AG09309 (cell line): Measurements from ENCODE around the gene ZCCHC17.

Source experiments
- DNase-seq: peaks from one replicate; pipeline ENCODE4 v3.0.0-alpha.2; 2010; ENCODE audit warnings: low read depth
- H3K4me3 ChIP-seq: 2 replicates; pipeline ENCODE4 v1.5.1; 2011; ENCODE audit warnings: mild to moderate bottlenecking, low read depth, low read length, moderate library complexity; ENCODE audit not compliant: control insufficient read depth
- TF ChIP-seq, protein P1 (sequence below): IDR thresholded peaks from 2 replicates; pipeline ENCODE4 v1.5.1; 2011; ENCODE audit warnings: mild to moderate bottlenecking, low read depth, low read length, inconsistent platforms; ENCODE audit not compliant: insufficient read depth, control insufficient read depth; ENCODE audit errors: missing control alignments

ZCCHC17 gene

DNA sequence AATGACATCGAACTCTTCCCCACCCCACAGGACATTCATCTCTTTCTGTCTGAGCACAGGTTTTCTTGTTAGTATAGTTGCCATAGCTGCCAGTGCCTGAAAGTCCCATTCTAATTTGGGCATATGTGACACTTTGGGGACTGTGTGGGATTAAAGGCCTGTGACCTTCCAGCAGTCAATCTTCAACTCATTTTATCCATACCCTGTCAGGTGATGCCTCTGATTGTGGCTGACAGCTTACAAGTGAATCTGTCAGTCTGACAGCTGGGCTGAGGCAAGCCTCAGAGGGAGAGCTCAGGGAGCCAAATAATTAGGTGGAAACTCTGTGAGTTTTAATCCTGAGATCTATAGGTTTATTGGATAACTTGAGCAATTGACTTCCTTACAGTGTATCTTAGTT, 29.6 kb downstream of the ZCCHC17 start:
- TF ChIP-seq, protein P1, sequence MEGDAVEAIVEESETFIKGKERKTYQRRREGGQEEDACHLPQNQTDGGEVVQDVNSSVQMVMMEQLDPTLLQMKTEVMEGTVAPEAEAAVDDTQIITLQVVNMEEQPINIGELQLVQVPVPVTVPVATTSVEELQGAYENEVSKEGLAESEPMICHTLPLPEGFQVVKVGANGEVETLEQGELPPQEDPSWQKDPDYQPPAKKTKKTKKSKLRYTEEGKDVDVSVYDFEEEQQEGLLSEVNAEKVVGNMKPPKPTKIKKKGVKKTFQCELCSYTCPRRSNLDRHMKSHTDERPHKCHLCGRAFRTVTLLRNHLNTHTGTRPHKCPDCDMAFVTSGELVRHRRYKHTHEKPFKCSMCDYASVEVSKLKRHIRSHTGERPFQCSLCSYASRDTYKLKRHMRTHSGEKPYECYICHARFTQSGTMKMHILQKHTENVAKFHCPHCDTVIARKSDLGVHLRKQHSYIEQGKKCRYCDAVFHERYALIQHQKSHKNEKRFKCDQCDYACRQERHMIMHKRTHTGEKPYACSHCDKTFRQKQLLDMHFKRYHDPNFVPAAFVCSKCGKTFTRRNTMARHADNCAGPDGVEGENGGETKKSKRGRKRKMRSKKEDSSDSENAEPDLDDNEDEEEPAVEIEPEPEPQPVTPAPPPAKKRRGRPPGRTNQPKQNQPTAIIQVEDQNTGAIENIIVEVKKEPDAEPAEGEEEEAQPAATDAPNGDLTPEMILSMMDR = no peak
- no peak for DNase-seq
- H3K4me3 ChIP-seq = no peak overlapping the region

DNA sequence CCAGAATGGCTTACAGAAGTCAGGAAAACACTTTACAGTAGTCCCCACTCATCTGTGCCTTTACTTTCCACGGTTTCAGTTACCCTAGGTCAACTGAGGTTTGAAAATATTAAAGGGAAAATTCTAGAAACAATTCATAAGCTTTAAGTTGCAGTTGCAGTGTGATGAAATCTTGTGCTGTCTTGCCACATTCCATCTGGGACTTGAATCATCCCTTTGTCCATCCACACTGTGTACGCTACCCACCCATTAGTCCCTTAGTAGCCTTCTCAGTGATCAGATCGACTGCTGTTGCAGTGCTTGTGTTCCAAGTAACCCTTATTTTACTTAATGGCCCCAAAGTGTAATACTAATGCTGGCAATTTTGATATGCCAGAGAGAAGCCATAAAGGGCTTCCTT, 30.5 kb downstream of the ZCCHC17 start:
- peak; percentile 71 for DNase-seq
- no peak overlapping the region for H3K4me3 ChIP-seq
- TF ChIP-seq, protein P1 = no peak

DNA sequence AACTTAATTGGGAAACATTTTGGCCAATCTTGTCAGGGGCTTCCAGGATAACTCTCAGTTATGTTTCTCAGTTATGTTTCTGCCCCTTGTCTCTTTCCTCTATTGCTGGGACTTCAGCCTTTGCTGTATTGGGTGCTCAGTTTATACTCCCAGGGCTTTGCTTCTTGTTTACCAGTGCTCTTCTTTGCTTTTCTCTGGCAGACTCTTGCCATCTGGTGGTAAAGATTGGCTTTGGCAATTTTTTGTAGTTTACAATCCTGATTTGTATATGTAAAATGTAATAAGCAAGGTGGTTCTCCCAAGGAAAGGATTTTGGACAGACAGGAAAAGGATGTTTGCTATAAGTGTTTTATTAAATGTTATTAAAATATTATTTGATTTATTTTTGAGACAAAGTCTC, 38.2 kb downstream of the ZCCHC17 start:
- TF ChIP-seq, protein P1 = peak; percentile 64
- peak; percentile 21 for DNase-seq
- H3K4me3 ChIP-seq = no peak overlapping the region

DNA sequence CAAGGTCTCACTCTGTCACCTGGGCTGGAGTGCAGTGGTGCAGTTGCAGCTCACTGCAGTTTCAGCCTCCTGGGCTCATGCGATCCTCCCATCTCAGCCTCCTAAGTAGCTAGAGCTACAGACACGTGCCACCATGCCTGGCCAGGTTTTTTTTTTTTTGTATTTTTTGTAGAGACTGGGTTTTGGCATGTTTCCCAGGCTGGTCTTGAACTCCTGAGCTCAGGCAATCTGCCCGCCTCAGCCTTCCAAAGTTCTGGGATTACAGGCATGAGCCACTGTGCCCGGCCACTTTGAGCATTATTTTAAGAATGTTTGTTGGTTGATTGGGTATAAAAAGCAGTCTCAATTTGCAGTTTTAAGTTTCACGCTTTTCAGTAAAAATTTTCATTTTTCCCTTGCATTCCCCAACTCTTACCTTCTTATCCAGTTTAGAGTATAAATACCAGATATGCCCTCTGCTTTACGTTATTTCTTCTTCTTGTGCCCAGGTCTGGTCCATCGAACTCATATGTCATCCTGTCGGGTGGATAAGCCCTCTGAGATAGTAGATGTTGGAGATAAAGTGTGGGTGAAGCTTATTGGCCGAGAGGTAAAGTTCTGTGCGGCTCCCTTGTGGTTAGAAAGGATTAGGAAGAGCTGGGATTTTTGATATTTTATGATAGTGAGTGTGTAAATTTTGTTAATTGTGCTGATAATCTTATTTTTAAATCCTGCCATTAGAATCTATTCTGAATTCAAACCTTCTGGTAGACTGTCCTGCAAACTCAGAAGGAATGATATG, 40.0 kb downstream of the ZCCHC17 start:
- no peak overlapping the region for H3K4me3 ChIP-seq
- TF ChIP-seq, protein P1 = no peak
- DNase-seq = no peak

DNA sequence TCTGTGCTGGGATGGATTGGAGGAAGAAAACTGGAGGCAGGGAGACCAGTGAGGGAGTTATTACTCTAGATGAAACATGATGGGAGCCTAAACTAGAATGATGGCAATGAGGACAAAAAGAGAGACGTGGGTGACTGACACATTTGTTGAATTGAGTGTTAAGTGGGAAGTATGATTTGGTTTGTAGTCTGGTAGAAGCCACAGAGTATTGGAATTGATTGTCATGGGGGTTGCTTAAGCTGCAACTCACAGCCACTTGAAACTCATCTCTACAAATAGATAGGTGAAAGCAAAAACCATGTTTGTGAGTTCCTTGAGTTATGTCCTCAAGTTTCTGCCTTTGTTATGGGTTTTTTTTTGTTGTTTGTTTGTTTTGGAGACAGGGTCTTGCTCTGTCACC, 47.7 kb downstream of the ZCCHC17 start:
- TF ChIP-seq, protein P1 = no peak
- no peak for DNase-seq
- no peak overlapping the region for H3K4me3 ChIP-seq

DNA sequence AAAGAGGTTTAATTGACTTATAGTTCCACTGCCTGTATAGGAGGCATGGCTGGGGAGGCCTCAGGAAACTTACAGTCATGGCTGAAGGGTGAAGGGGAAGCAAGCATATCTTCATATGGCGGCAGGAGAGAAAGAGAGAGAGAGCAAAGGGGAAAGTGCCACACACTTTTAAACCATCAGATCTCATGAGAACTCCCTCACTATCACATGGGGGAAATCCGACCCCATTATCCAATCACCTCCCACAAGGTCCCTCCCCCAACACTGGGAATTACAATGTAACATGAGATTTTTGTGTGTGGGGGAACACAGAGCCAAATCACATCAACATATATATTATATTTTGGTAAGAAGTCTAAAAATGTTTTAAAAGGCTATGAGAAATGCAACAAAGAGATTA, 48.8 kb downstream of the ZCCHC17 start:
- no peak for DNase-seq
- no peak overlapping the region for H3K4me3 ChIP-seq
- TF ChIP-seq, protein P1 = no peak
